H1 (cell line): ENCODE results near the gene BHLHE23.

Experiments used
- CEBPB ChIP-seq: IDR thresholded peaks from 2 replicates; pipeline ENCODE4 v1.6.1; 2012; ENCODE audit warnings: low read depth, low read length
- RFX5 ChIP-seq: IDR thresholded peaks from 2 replicates; pipeline ENCODE4 v1.6.1; 2011; ENCODE audit warnings: low read depth, low read length, improper control_type of control experiment, borderline replicate concordance
- RXRA ChIP-seq: IDR thresholded peaks from 2 replicates; pipeline ENCODE4 v1.6.1; 2011; ENCODE audit warnings: low read depth, mild to moderate bottlenecking, low read length, moderate library complexity; ENCODE audit not compliant: insufficient read depth
- TAF1 ChIP-seq: IDR thresholded peaks from 2 replicates; pipeline ENCODE4 v1.6.1; 2011; ENCODE audit warnings: mild to moderate bottlenecking, low read depth, low read length
- TF ChIP-seq, protein P1 (sequence below), 3 experiments: IDR thresholded peaks; 1 replicate in 2 of 3; 2 replicates in 1 of 3; pipeline versions ENCODE4 v1.5.1 to v1.6.1; 2011; ENCODE audit warnings: low read length in 3 of 3, mild to moderate bottlenecking in 3 of 3, inconsistent platforms in 2 of 3, low read depth in 1 of 3, moderate library complexity in 1 of 3; ENCODE audit not compliant: insufficient read depth in 1 of 3; ENCODE audit errors: control extremely low read depth in 1 of 3

DNA sequence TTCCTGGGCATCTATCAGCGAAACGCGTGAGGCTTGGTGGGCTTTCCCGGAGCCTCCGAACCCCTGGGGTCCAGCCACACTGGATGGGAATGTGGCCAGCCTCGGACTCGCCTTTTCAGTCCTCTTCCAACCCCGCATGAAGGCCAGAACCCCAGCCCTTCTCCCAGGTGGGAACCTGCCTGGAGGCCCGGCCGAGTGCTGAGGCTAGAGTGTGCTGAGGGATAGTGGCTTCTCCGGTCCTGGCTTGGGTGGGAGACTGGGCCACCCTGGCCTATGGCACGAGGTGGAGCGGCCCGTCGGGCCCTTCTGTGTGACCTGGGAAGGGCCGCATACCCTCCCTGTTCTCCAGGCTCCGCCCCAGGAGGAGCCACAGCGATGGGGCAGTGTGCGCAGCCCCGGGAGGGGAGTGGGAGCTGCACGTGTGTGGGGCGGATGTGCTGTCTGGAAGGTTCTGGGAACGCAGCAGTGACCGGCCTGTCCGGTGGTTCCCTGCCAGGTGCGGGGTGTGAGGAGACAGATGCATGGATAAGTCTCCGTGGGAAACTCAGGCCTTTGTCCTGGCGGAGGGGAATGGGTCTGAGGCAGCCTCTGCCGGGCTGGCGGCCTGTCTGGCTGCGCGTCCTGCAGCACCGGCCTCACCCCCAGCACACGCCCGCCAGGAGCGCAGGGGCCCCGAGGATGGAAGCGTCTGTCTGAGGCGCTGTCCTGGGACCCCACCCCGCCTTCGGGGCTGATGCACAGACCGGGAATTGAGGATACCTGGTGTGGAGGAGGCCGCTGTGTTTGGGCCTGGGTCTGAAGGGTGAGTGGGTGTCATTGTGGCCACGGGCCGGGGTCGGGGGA is 1.1 kb upstream of the BHLHE23 start:
- TF ChIP-seq, protein P1, sequence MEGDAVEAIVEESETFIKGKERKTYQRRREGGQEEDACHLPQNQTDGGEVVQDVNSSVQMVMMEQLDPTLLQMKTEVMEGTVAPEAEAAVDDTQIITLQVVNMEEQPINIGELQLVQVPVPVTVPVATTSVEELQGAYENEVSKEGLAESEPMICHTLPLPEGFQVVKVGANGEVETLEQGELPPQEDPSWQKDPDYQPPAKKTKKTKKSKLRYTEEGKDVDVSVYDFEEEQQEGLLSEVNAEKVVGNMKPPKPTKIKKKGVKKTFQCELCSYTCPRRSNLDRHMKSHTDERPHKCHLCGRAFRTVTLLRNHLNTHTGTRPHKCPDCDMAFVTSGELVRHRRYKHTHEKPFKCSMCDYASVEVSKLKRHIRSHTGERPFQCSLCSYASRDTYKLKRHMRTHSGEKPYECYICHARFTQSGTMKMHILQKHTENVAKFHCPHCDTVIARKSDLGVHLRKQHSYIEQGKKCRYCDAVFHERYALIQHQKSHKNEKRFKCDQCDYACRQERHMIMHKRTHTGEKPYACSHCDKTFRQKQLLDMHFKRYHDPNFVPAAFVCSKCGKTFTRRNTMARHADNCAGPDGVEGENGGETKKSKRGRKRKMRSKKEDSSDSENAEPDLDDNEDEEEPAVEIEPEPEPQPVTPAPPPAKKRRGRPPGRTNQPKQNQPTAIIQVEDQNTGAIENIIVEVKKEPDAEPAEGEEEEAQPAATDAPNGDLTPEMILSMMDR (IDR thresholded peaks at IDR 0.05; ENCODE audit: control extremely low read depth in 1 of 3, insufficient read depth in 1 of 3, low read depth in 1 of 3, low read length in 3 of 3) = no peak
- TF ChIP-seq CEBPB (no peak), RFX5 (no peak), TAF1 (no peak), RXRA (no peak)
